GM12891 (cell line): ENCODE data around the gene TST.

ENCODE experiments used
- POLR2A ChIP-seq: IDR thresholded peaks from 2 replicates; pipeline ENCODE4 v1.6.1; 2011; ENCODE audit warnings: low read depth, low read length, control low read depth
- POLR2AphosphoS5 ChIP-seq: IDR thresholded peaks from 2 replicates; pipeline ENCODE4 v1.6.1; 2011; ENCODE audit warnings: low read depth, low read length, control low read depth

DNA sequence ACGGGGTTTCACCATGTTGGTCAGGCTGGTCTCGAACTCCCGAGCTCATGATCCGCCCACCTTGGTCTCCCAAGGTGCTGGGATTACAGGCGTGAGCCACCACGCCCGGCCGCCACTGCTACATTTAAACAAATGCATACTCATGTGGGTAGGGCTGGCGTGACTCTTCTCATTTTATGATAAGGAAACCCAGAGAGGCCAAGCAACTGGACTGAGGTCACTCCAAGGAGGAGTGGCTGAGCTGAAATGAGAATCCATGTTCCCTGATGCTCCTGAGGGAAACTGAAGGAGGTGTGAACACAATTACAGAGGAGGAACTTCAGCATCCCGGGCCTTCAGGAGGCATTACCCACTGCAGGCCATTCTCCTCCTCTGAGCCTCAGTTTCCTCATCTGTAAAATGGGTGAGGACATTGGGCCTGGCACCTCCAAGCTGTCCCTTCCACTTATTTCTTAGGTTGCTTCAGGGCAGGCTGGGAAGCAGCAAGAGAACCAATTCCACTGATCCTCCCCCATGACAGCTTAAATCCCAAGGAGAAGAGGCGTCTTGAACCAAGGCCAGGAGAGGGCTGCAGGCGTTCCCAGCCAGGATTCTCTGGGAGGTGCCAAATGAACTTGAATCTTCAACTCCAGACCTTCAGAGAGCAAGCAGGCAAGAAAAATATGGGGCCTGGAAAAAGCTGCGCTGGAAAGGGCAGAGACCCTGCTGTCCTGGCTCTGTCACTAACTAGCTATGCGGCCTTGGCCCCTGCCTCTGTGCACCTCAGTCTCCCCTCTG lies 2.9 kb downstream of the TST start:
- no peak for TF ChIP-seq POLR2AphosphoS5
- TF ChIP-seq POLR2A = no peak
